22Rv1 (cell line): ENCODE data around the gene LMTK2.

Experiments
- ZFX ChIP-seq: fragments of 450-650 bp; IDR thresholded peaks from 2 replicates; pipeline ENCODE4 v1.6.1; 2017; ENCODE audit warnings: antibody characterized with exemption, borderline replicate concordance
- TF ChIP-seq, protein P1 (sequence below): fragments of 450-650 bp; IDR thresholded peaks from 2 replicates; pipeline ENCODE4 v1.5.1; 2017; ENCODE audit warnings: mild to moderate bottlenecking

DNA sequence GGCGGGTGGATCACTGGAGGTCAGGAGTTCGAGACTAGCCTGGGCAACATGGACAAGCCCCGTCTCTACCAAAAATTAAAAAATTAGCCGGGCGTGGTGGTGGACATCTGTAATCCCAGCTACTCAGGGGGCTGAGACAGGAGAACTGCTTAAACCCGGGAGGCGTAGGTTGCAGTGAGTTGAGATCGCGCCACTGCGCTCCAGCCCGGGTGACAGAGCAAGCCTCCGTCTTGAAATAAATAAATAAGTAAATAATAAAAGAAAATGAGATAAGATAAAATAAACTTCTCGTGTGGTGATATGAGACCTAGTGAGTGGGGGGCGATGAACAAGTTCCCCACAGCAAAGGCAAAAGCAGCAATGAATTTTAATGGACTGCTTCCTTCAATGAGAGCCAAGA is 33.6 kb upstream of the LMTK2 start:
- TF ChIP-seq, protein P1, sequence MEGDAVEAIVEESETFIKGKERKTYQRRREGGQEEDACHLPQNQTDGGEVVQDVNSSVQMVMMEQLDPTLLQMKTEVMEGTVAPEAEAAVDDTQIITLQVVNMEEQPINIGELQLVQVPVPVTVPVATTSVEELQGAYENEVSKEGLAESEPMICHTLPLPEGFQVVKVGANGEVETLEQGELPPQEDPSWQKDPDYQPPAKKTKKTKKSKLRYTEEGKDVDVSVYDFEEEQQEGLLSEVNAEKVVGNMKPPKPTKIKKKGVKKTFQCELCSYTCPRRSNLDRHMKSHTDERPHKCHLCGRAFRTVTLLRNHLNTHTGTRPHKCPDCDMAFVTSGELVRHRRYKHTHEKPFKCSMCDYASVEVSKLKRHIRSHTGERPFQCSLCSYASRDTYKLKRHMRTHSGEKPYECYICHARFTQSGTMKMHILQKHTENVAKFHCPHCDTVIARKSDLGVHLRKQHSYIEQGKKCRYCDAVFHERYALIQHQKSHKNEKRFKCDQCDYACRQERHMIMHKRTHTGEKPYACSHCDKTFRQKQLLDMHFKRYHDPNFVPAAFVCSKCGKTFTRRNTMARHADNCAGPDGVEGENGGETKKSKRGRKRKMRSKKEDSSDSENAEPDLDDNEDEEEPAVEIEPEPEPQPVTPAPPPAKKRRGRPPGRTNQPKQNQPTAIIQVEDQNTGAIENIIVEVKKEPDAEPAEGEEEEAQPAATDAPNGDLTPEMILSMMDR: no peak
- no peak for TF ChIP-seq ZFX
